A549 (cell line): Measurements from ENCODE around the gene MYO6. TPM values are rescaled to one million over a fixed set of nuclear protein-coding genes. Genes with fewer than 3 reads are reported as not detected.

Experiments
- ATAC-seq, 2 experiments: fragments of 200-7000 bp in 1 of 2; fragments of >200 bp in 1 of 2; cut with Nextera tagmentation in 1 of 2; cut with Tn5 transposase in 1 of 2; 3 replicates each; pipeline versions ENCODE4 v1.8.0 to v1.9.1; 2018 to 2020; ENCODE audit warnings: mild to moderate bottlenecking in 1 of 2, moderate library complexity in 1 of 2
- CTCF ChIA-PET: fragments of 300-600 bp; sonication (Branson Sonifier 250); formaldehyde crosslinking; extraction: SDS; loops from one replicate; lab custom pipeline; 2021; ENCODE audit warnings: antibody characterized with exemption, inconsistent platforms; lab: Yijun Ruan, JAX
- POLR2A ChIA-PET: fragments of 350-600 bp; formaldehyde crosslinking; extraction: SDS; loops from one replicate; lab custom pipeline; 2021; ENCODE audit warnings: antibody characterized with exemption, inconsistent platforms; lab: Yijun Ruan, JAX
- DNase-seq, 2 experiments: peaks; one replicate each; pipeline versions ENCODE4 v3.0.0 to v3.0.0-alpha.2; 2011 to 2016; ENCODE audit warnings: low read depth in 1 of 2, low spot score in 1 of 2
- FAIRE-seq: peaks from 2 replicates; lab custom pipeline; 2011; peaks lifted over from hg19 to GRCh38; lab: Jason Lieb, UNC
- H3K27ac ChIP-seq, 2 experiments: fragments of >200 bp; sonication (Bioruptor Twin); formaldehyde crosslinking; 3 replicates each; pipeline ENCODE4 v1.5.1; 2016 to 2017
- H3K4me1 ChIP-seq: fragments of >200 bp; sonication (Bioruptor Twin); formaldehyde crosslinking; 3 replicates; pipeline ENCODE4 v1.6.1; 2016
- H3K4me2 ChIP-seq: fragments of >200 bp; sonication (Bioruptor Twin); formaldehyde crosslinking; 3 replicates; pipeline ENCODE4 v1.6.1; 2016
- H3K4me3 ChIP-seq: fragments of >200 bp; sonication (Bioruptor Twin); formaldehyde crosslinking; 3 replicates; pipeline ENCODE4 v1.5.1; 2016
- H3K9me3 ChIP-seq: fragments of >200 bp; sonication (Bioruptor Twin); formaldehyde crosslinking; 3 replicates; pipeline ENCODE4 v1.6.1; 2016
- CEBPB ChIP-seq, 2 experiments: fragments of >200 bp in 1 of 2; sonication (Bioruptor Twin) in 1 of 2; formaldehyde crosslinking in 1 of 2; IDR thresholded peaks; 2 replicates each; pipeline ENCODE4 v1.6.1; 2012 to 2016
- CHD4 ChIP-seq: fragments of 200-600 bp; sonication (generic); IDR thresholded peaks from 2 replicates; pipeline ENCODE4 v1.6.1; 2016; ENCODE audit warnings: antibody characterized with exemption, mild to moderate bottlenecking, borderline replicate concordance
- EHF ChIP-seq: fragments of 250-450 bp; sonication (Bioruptor Pico); IDR thresholded peaks from 2 replicates; pipeline ENCODE4 v1.5.0; 2020; ENCODE audit warnings: mild to moderate bottlenecking
- EP300 ChIP-seq, 2 experiments: fragments of >200 bp; sonication (Bioruptor Twin); formaldehyde crosslinking; IDR thresholded peaks; 2 replicates in 1 of 2; 3 replicates in 1 of 2; pipeline ENCODE4 v1.6.1; 2016 to 2017
- ESRRA ChIP-seq: fragments of 150-350 bp; IDR thresholded peaks from 2 replicates; pipeline ENCODE4 v1.6.1; 2014; ENCODE audit warnings: mild to moderate bottlenecking, low read length, borderline replicate concordance
- GATA3 ChIP-seq: IDR thresholded peaks from 2 replicates; pipeline ENCODE4 v1.6.1; 2012; ENCODE audit warnings: borderline replicate concordance
- HEYL ChIP-seq: fragments of 250-450 bp; sonication (Bioruptor Pico); IDR thresholded peaks from 2 replicates; pipeline ENCODE4 v1.8.0; 2021; ENCODE audit warnings: mild to moderate bottlenecking, moderate library complexity
- HOXB5 ChIP-seq: fragments of 250-450 bp; sonication (Bioruptor Pico); IDR thresholded peaks from 2 replicates; pipeline ENCODE4 v1.5.0; 2020; ENCODE audit warnings: mild to moderate bottlenecking, moderate library complexity
- JUNB ChIP-seq: fragments of >200 bp; sonication (Bioruptor Twin); formaldehyde crosslinking; IDR thresholded peaks from 2 replicates; pipeline ENCODE4 v1.6.1; 2016
- KDM1A ChIP-seq: fragments of 200-600 bp; sonication (generic); IDR thresholded peaks from 2 replicates; pipeline ENCODE4 v1.6.1; 2016; ENCODE audit warnings: low read depth, mild to moderate bottlenecking
- MAFK ChIP-seq: fragments of 450-650 bp; IDR thresholded peaks from 2 replicates; pipeline ENCODE4 v1.6.1; 2014; ENCODE audit not compliant: partially characterized antibody
- MAZ ChIP-seq: fragments of 150-350 bp; IDR thresholded peaks from 2 replicates; pipeline ENCODE4 v1.6.1; 2014; ENCODE audit warnings: antibody characterized with exemption, low read depth, low read length, borderline replicate concordance
- NPAS2 ChIP-seq: fragments of 250-450 bp; sonication (Bioruptor Pico); IDR thresholded peaks from 2 replicates; pipeline ENCODE4 v1.8.0; 2022; ENCODE audit warnings: mild to moderate bottlenecking, moderate library complexity, borderline replicate concordance
- NR3C1 ChIP-seq: fragments of >200 bp; sonication (Bioruptor Twin); formaldehyde crosslinking; IDR thresholded peaks from 3 replicates; pipeline ENCODE4 v1.6.1; 2017
- POLR2A ChIP-seq: IDR thresholded peaks from 2 replicates; pipeline ENCODE4 v1.6.1; 2012; ENCODE audit warnings: mild to moderate bottlenecking, low read length
- POLR2AphosphoS2 ChIP-seq: conservative IDR thresholded peaks from 2 replicates; pipeline ENCODE4 v1.6.1; 2012; ENCODE audit warnings: low read length, improper control_type of control experiment, inconsistent platforms
- RFX5 ChIP-seq: fragments of 450-650 bp; IDR thresholded peaks from 2 replicates; pipeline ENCODE4 v1.7.1; 2014; ENCODE audit warnings: antibody characterized with exemption, mild to moderate bottlenecking, moderate library complexity
- RNF2 ChIP-seq: fragments of 200-600 bp; sonication (generic); IDR thresholded peaks from 2 replicates; pipeline ENCODE4 v1.6.1; 2016; ENCODE audit warnings: low read depth, mild to moderate bottlenecking, antibody characterized with exemption, moderate library complexity, borderline replicate concordance
- SREBF2 ChIP-seq: fragments of 450-650 bp; IDR thresholded peaks from 2 replicates; pipeline ENCODE4 v1.6.1; 2014; ENCODE audit warnings: mild to moderate bottlenecking, moderate library complexity
- TFCP2L1 ChIP-seq: fragments of 250-450 bp; sonication (Bioruptor Pico); IDR thresholded peaks from 2 replicates; pipeline ENCODE4 v1.5.0; 2021; ENCODE audit warnings: mild to moderate bottlenecking
- ZFP36 ChIP-seq: fragments of 450-650 bp; IDR thresholded peaks from 2 replicates; pipeline ENCODE4 v1.6.1; 2014; ENCODE audit warnings: borderline replicate concordance; ENCODE audit not compliant: partially characterized antibody
- ZNF302 ChIP-seq: fragments of 250-450 bp; sonication (Bioruptor Pico); IDR thresholded peaks from 2 replicates; pipeline ENCODE4 v1.9.0; 2021; ENCODE audit warnings: inconsistent platforms, mild to moderate bottlenecking, moderate library complexity
- ZSCAN20 ChIP-seq: fragments of 250-450 bp; sonication (Bioruptor Pico); IDR thresholded peaks from 2 replicates; pipeline ENCODE4 v1.8.0; 2022; ENCODE audit warnings: mild to moderate bottlenecking, moderate library complexity
- WGBS: methylation state at CpG from one replicate; pipeline ENCODE4 v1.1.6; 2017; ENCODE audit errors: missing lambda C conversion rate; 5-methylcytosine and 5-hydroxymethylcytosine counted together
- polyA plus RNA-seq, 4 experiments: library from polyadenylated mRNA; depleted of rRNA in 3 of 4; stranded (reverse); fragments of >200 nt; fragmentation: RNase III in 1 of 4; extraction: RNeasy Plus Mini Kit Qiagen cat#74134 plus additional on column Dnase treatment in 1 of 4; gene quantifications; 2 replicates in 3 of 4; 3 replicates in 1 of 4; pipeline ENCODE4 v1.2.3, GENCODE V29; 2011 to 2017
- TF ChIP-seq, protein P1 (sequence below): IDR thresholded peaks from 2 replicates; pipeline ENCODE4 v1.6.1; 2012
- TF ChIP-seq, protein P2 (sequence below): IDR thresholded peaks from 2 replicates; pipeline ENCODE4 v1.6.1; 2012; ENCODE audit warnings: low read depth, borderline replicate concordance
- TF ChIP-seq, protein P3 (sequence below): fragments of 250-450 bp; sonication (Bioruptor Pico); IDR thresholded peaks from 2 replicates; pipeline ENCODE4 v1.5.0; 2020; ENCODE audit warnings: low read depth, mild to moderate bottlenecking, moderate library complexity
- TF ChIP-seq, protein P4 (sequence below): fragments of >200 bp; sonication (Bioruptor Twin); formaldehyde crosslinking; IDR thresholded peaks from 2 replicates; pipeline ENCODE4 v1.6.1; 2016
- TF ChIP-seq, protein P5 (sequence below): fragments of 200-600 bp; sonication (generic); IDR thresholded peaks from 2 replicates; pipeline ENCODE4 v1.6.1; 2016; ENCODE audit warnings: antibody characterized with exemption, mild to moderate bottlenecking, moderate library complexity

Gene MYO6
- polyA plus RNA-seq, 2 of the 4 experiments (the other 2 are of a cell fraction) = 10.8 to 17.3 TPM

DNA sequence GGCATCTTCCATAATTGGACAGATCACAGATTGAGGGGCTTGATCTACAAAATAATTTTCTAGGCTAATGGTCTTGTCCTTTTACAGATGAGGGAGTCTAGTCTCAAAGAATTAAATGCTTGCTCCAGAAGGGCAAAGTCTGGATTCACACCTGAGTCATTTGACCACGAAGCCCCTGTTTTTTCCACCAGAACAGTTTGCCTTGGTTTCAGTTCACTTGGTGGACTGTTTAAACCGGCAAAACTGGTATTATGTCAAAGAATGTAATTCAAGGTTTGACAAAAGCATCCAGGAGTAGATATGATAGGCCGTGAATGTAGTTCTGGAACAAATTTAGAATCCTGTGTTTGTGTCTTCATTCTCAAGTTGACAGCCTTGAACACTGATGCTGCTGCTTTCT lies 3.3 kb downstream of the MYO6 start (continued):
- TF ChIP-seq ZFP36 (no peak), GATA3 (no peak)
- TF ChIP-seq, protein P1, sequence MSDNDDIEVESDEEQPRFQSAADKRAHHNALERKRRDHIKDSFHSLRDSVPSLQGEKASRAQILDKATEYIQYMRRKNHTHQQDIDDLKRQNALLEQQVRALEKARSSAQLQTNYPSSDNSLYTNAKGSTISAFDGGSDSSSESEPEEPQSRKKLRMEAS = no peak

DNA sequence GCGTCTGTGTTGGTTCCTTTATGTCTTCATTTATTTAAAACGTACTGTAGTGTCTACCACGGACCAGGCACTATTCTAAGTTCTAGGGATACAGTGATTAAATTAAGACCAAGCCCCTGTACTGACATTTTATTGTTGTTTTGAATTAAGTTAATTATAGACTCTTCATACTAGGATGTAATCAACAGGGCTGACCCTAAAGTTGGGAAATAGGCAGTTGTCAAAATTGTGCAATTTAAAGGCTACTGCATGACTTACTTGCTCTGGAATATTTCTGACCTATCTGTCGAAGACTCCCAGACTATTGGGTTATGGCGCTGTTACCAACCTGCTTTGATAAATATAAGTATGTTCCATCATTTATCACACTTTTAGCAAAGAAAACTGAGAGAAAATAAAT lies 6.7 kb downstream of the MYO6 start:
- no peak for DNase-seq
- Histone ChIP-seq H3K27ac (no peak overlapping the region), H3K4me2 (no peak overlapping the region)
- no peak for ATAC-seq
- CTCF ChIA-PET = no interaction called here
- TF ChIP-seq NR3C1 (no peak), TFCP2L1 (CRISPR knock-in tag) (no peak), MAFK (no peak), HOXB5 (CRISPR knock-in tag) (no peak), HEYL (CRISPR knock-in tag) (no peak), RNF2 (no peak), POLR2AphosphoS2 (no peak), ZSCAN20 (no peak), CHD4 (no peak), SREBF2 (no peak)
- TF ChIP-seq, protein P2, sequence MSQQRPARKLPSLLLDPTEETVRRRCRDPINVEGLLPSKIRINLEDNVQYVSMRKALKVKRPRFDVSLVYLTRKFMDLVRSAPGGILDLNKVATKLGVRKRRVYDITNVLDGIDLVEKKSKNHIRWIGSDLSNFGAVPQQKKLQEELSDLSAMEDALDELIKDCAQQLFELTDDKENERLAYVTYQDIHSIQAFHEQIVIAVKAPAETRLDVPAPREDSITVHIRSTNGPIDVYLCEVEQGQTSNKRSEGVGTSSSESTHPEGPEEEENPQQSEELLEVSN = no peak
- TF ChIP-seq, protein P3, sequence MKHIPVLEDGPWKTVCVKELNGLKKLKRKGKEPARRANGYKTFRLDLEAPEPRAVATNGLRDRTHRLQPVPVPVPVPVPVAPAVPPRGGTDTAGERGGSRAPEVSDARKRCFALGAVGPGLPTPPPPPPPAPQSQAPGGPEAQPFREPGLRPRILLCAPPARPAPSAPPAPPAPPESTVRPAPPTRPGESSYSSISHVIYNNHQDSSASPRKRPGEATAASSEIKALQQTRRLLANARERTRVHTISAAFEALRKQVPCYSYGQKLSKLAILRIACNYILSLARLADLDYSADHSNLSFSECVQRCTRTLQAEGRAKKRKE = no peak
- TF ChIP-seq, protein P1 = no peak
- TF ChIP-seq, all 56 proteins: peak for 0
- Histone ChIP-seq H3K9me3 (no peaks in the 10 kb centered on the region), H3K4me3 (no peak overlapping the region), H3K4me1 (0 out of 3 replicates have a peak, but pooled peaks cover 3% of the 10 kb centered on the region)
- 90% methylated on average over 5 of the region's 5 CpGs for WGBS
- POLR2A ChIA-PET = no interaction called here
- no peak for FAIRE-seq

DNA sequence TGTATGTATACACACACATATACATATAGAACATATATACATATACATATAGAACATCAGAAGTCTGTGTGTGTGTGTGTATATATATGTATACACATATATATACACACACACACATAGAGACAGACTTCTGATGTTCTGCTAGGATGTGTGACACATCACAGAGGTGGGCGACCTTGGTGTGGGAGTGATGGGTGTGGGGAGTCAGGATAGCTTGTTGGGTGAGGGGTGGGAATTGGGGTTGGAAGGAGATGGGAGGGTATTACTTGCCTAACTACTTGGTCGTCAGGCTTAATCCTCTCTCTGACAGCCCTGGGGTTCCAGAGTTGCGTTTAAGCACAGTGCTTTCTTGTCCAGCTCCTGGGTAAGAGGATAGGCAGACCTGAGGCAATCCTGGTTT lies 8.3 kb downstream of the MYO6 start:
- no peak overlapping the region for H3K4me3 ChIP-seq
- ChIA-PET CTCF (interaction anchor here (1.5 kb wide), 1 partner anchor 10 kb away, joined by 3 read pairs; no protein-coding TSS in a partner anchor), POLR2A (no interaction called here)
- H3K27ac ChIP-seq = no peak overlapping the region
- FAIRE-seq (no peak), ATAC-seq (no peak), DNase-seq (no peak)
- H3K9me3 ChIP-seq = no peaks in the 10 kb centered on the region
- H3K4me1 ChIP-seq = 0 out of 3 replicates have a peak, but pooled peaks cover 3% of the 10 kb centered on the region
- no peak overlapping the region for H3K4me2 ChIP-seq
- WGBS = 82% methylated on average over 3 of the region's 3 CpGs
- TF ChIP-seq CHD4 = no peak
- TF ChIP-seq, protein P4, sequence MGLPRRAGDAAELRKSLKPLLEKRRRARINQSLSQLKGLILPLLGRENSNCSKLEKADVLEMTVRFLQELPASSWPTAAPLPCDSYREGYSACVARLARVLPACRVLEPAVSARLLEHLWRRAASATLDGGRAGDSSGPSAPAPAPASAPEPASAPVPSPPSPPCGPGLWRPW = no peak
- TF ChIP-seq RFX5 = no peak
- no peak for TF ChIP-seq CEBPB (IDR thresholded peaks at IDR 0.05)
- no peak for TF ChIP-seq KDM1A
- TF ChIP-seq TFCP2L1 (CRISPR knock-in tag) = no peak
- TF ChIP-seq JUNB = no peak
- no peak for TF ChIP-seq NPAS2
- no peak for TF ChIP-seq MAZ
- TF ChIP-seq ZNF302 (CRISPR knock-in tag) = no peak
- no peak for TF ChIP-seq ESRRA
- TF ChIP-seq EP300 (IDR thresholded peaks at IDR 0.05) = no peak
- TF ChIP-seq ZFP36 = no peak
- TF ChIP-seq POLR2A = no peak
- TF ChIP-seq, protein P5, sequence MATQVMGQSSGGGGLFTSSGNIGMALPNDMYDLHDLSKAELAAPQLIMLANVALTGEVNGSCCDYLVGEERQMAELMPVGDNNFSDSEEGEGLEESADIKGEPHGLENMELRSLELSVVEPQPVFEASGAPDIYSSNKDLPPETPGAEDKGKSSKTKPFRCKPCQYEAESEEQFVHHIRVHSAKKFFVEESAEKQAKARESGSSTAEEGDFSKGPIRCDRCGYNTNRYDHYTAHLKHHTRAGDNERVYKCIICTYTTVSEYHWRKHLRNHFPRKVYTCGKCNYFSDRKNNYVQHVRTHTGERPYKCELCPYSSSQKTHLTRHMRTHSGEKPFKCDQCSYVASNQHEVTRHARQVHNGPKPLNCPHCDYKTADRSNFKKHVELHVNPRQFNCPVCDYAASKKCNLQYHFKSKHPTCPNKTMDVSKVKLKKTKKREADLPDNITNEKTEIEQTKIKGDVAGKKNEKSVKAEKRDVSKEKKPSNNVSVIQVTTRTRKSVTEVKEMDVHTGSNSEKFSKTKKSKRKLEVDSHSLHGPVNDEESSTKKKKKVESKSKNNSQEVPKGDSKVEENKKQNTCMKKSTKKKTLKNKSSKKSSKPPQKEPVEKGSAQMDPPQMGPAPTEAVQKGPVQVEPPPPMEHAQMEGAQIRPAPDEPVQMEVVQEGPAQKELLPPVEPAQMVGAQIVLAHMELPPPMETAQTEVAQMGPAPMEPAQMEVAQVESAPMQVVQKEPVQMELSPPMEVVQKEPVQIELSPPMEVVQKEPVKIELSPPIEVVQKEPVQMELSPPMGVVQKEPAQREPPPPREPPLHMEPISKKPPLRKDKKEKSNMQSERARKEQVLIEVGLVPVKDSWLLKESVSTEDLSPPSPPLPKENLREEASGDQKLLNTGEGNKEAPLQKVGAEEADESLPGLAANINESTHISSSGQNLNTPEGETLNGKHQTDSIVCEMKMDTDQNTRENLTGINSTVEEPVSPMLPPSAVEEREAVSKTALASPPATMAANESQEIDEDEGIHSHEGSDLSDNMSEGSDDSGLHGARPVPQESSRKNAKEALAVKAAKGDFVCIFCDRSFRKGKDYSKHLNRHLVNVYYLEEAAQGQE = no peak
- no peak for TF ChIP-seq EHF (CRISPR knock-in tag)
